ENCODE data around the gene ENPP6. TPM values are rescaled to one million over a fixed set of nuclear protein-coding genes. Genes with fewer than 3 reads are reported as not detected.

Gene ENPP6
- total and polyA plus RNA-seq, 4 donors: 0.05 to 0.08 (median 0.05) TPM; not detected in 1

- DNase-seq (ENCODE audit: low spot score): no peak
- no peak for TF ChIP-seq CTCF (IDR thresholded peaks at IDR 0.05; ENCODE audit: low read depth, low read length, missing input control)
- TF ChIP-seq REST (IDR thresholded peaks at IDR 0.05): no peak
- TF ChIP-seq JUND (IDR thresholded peaks at IDR 0.05): no peak
- TF ChIP-seq NR2F2 (IDR thresholded peaks at IDR 0.05): no peak
- no peak for TF ChIP-seq SP1 (IDR thresholded peaks at IDR 0.05)
- Histone ChIP-seq H3K36me3 (ENCODE audit: control insufficient read depth in 4 of 4, insufficient read depth in 3 of 4, low read depth in 1 of 4, low read length in 3 of 4) (no peaks in the 10 kb centered on the region), H3K9ac (ENCODE audit: low read depth in 1 of 2, low read length in 2 of 2) (no peak overlapping the region), H3K4me3 (ENCODE audit: low read depth in 1 of 3, low read length in 3 of 3) (no peak overlapping the region), H3K27me3 (ENCODE audit: control insufficient read depth in 4 of 4, insufficient read depth in 4 of 4, low read length in 3 of 4) (no peaks in the 10 kb centered on the region), H3K9me3 (ENCODE audit: control insufficient read depth in 4 of 4, low read length in 3 of 4) (no peaks in the 10 kb centered on the region), H3K27ac (ENCODE audit: low read depth in 1 of 2, low read length in 2 of 2) (no peak overlapping the region), H3K4me1 (ENCODE audit: control insufficient read depth in 4 of 4, insufficient read depth in 4 of 4, low read length in 3 of 4) (peaks cover 0 to 4% (median 1%) of the 10 kb centered on the region in 4 donors)
- 85% methylated on average over 9 of the region's 9 CpGs for WGBS
These were observed 50.1 kb downstream of the ENPP6 start for GRCh38 chr4:184167576-184167975.

GRCh38 chr4:184166736-184167135 is 50.9 kb downstream of the ENPP6 start:
- Histone ChIP-seq H3K27ac (ENCODE audit: low read depth in 1 of 2, low read length in 2 of 2) (no peak overlapping the region), H3K9me3 (ENCODE audit: control insufficient read depth in 4 of 4, low read length in 3 of 4) (no peaks in the 10 kb centered on the region), H3K4me3 (ENCODE audit: low read depth in 1 of 3, low read length in 3 of 3) (no peak overlapping the region), H3K9ac (ENCODE audit: low read depth in 1 of 2, low read length in 2 of 2) (no peak overlapping the region), H3K4me1 (ENCODE audit: control insufficient read depth in 4 of 4, insufficient read depth in 4 of 4, low read length in 3 of 4) (peaks cover 0 to 4% (median 1%) of the 10 kb centered on the region in 4 donors), H3K27me3 (ENCODE audit: control insufficient read depth in 4 of 4, insufficient read depth in 4 of 4, low read length in 3 of 4) (no peaks in the 10 kb centered on the region), H3K36me3 (ENCODE audit: control insufficient read depth in 4 of 4, insufficient read depth in 3 of 4, low read depth in 1 of 4, low read length in 3 of 4) (no peaks in the 10 kb centered on the region)
- no peak for DNase-seq (ENCODE audit: low spot score)
- WGBS: 78% methylated on average over 6 of the region's 6 CpGs
- TF ChIP-seq FOXA2 (IDR thresholded peaks at IDR 0.05): no peak

- no peak overlapping the region for H3K4me3 ChIP-seq (ENCODE audit: low read depth in 1 of 3, low read length in 3 of 3)
- H3K9ac ChIP-seq (ENCODE audit: low read depth in 1 of 2, low read length in 2 of 2): no peak overlapping the region
- no peak overlapping the region for H3K27ac ChIP-seq (ENCODE audit: low read depth in 1 of 2, low read length in 2 of 2)
- no peaks in the 10 kb centered on the region for H3K9me3 ChIP-seq (ENCODE audit: control insufficient read depth in 4 of 4, low read length in 3 of 4)
- H3K36me3 ChIP-seq (ENCODE audit: control insufficient read depth in 4 of 4, insufficient read depth in 3 of 4, low read depth in 1 of 4, low read length in 3 of 4): no peaks in the 10 kb centered on the region
- no peak for TF ChIP-seq NR2F2 (IDR thresholded peaks at IDR 0.05)
- no peak for TF ChIP-seq JUND (IDR thresholded peaks at IDR 0.05)
- TF ChIP-seq GABPA (IDR thresholded peaks at IDR 0.05 in 1 of 2, conservative IDR thresholded peaks at IDR 0.05 in 1 of 2): no peak
- no peak for TF ChIP-seq CTCF (IDR thresholded peaks at IDR 0.05; ENCODE audit: low read depth, low read length, missing input control)
- TF ChIP-seq FOXA1 (IDR thresholded peaks at IDR 0.05): no peak
- no peak for TF ChIP-seq HNF4A (conservative IDR thresholded peaks at IDR 0.05)
- no peak for TF ChIP-seq RXRA (IDR thresholded peaks at IDR 0.05)
- no peak for TF ChIP-seq FOXA2 (IDR thresholded peaks at IDR 0.05)
- TF ChIP-seq HNF4G (IDR thresholded peaks at IDR 0.05): no peak
- TF ChIP-seq TAF1 (conservative IDR thresholded peaks at IDR 0.05): no peak
- no peak for TF ChIP-seq REST (IDR thresholded peaks at IDR 0.05)
- no peak for TF ChIP-seq YY1 (IDR thresholded peaks at IDR 0.05)
- TF ChIP-seq ZBTB33 (IDR thresholded peaks at IDR 0.05): no peak
- no peak for DNase-seq (ENCODE audit: low spot score)
- peaks cover 0 to 4% (median 1%) of the 10 kb centered on the region in 4 donors for H3K4me1 ChIP-seq (ENCODE audit: control insufficient read depth in 4 of 4, insufficient read depth in 4 of 4, low read length in 3 of 4)
- no peaks in the 10 kb centered on the region for H3K27me3 ChIP-seq (ENCODE audit: control insufficient read depth in 4 of 4, insufficient read depth in 4 of 4, low read length in 3 of 4)
- WGBS: 76% methylated on average over 8 of the region's 8 CpGs
These were observed 52.4 kb downstream of the ENPP6 start for GRCh38 chr4:184165291-184165690.
